KMS-11 (cell line): ENCODE data around the gene PTPN5.

Experiments used
- H2AFZ ChIP-seq: fragments of 200-600 bp; sonication (generic); 2 replicates; pipeline ENCODE4 v1.6.1; 2016; ENCODE audit warnings: antibody characterized with exemption, mixed run types, low read depth
- H3K27ac ChIP-seq: fragments of 200-600 bp; sonication (generic); 2 replicates; pipeline ENCODE4 v1.6.1; 2016; ENCODE audit warnings: mild to moderate bottlenecking, mixed run types
- H3K27me3 ChIP-seq: fragments of 200-600 bp; sonication (generic); 2 replicates; pipeline ENCODE4 v1.6.1; 2017; ENCODE audit warnings: mild to moderate bottlenecking, low read depth, mixed run types, moderate library complexity; ENCODE audit not compliant: insufficient read depth
- H3K36me3 ChIP-seq: fragments of 200-600 bp; sonication (generic); 2 replicates; pipeline ENCODE4 v1.6.1; 2017; ENCODE audit warnings: mild to moderate bottlenecking, mixed run types; ENCODE audit not compliant: insufficient read depth
- H3K4me1 ChIP-seq: fragments of 200-600 bp; sonication (generic); 2 replicates; pipeline ENCODE4 v1.6.1; 2016; ENCODE audit warnings: mild to moderate bottlenecking, low read depth, mixed run types; ENCODE audit not compliant: poor library complexity, severe bottlenecking
- H3K4me2 ChIP-seq: fragments of 200-600 bp; sonication (generic); 2 replicates; pipeline ENCODE4 v1.7.0; 2016; ENCODE audit warnings: mild to moderate bottlenecking, mixed run types
- H3K4me3 ChIP-seq: fragments of 200-600 bp; sonication (generic); IDR thresholded peaks from 2 replicates; pipeline ENCODE4 v1.6.1; 2017; ENCODE audit warnings: low read depth, low read length, mixed read lengths; ENCODE audit not compliant: insufficient read depth
- H3K79me2 ChIP-seq: fragments of 200-600 bp; sonication (generic); 2 replicates; pipeline ENCODE4 v1.6.1; 2016; ENCODE audit warnings: low read depth, mixed run types; ENCODE audit not compliant: insufficient read depth
- H3K9ac ChIP-seq: fragments of 200-600 bp; sonication (generic); 2 replicates; pipeline ENCODE4 v1.6.1; 2016; ENCODE audit warnings: mild to moderate bottlenecking, mixed run types
- H4K20me1 ChIP-seq: fragments of 200-600 bp; sonication (generic); 2 replicates; pipeline ENCODE4 v1.6.1; 2016; ENCODE audit warnings: mild to moderate bottlenecking, mixed run types; ENCODE audit not compliant: insufficient read depth
- TF ChIP-seq, protein P1 (sequence below): fragments of 200-600 bp; sonication (generic); conservative IDR thresholded peaks from 2 replicates; pipeline ENCODE4 v1.6.1; 2017; ENCODE audit warnings: low read depth, mild to moderate bottlenecking, antibody characterized with exemption, low read length, moderate library complexity, mixed read lengths

Gene PTPN5

GRCh38 chr11:18772211-18772610 lies 19.4 kb downstream of the PTPN5 start:
- H3K9ac ChIP-seq: no peak overlapping the region
- no peak overlapping the region for H3K4me2 ChIP-seq
- TF ChIP-seq, protein P1, sequence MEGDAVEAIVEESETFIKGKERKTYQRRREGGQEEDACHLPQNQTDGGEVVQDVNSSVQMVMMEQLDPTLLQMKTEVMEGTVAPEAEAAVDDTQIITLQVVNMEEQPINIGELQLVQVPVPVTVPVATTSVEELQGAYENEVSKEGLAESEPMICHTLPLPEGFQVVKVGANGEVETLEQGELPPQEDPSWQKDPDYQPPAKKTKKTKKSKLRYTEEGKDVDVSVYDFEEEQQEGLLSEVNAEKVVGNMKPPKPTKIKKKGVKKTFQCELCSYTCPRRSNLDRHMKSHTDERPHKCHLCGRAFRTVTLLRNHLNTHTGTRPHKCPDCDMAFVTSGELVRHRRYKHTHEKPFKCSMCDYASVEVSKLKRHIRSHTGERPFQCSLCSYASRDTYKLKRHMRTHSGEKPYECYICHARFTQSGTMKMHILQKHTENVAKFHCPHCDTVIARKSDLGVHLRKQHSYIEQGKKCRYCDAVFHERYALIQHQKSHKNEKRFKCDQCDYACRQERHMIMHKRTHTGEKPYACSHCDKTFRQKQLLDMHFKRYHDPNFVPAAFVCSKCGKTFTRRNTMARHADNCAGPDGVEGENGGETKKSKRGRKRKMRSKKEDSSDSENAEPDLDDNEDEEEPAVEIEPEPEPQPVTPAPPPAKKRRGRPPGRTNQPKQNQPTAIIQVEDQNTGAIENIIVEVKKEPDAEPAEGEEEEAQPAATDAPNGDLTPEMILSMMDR: no peak
- H2AFZ ChIP-seq: no peak overlapping the region
- no peaks in the 10 kb centered on the region for H3K27me3 ChIP-seq
- no peaks in the 10 kb centered on the region for H3K36me3 ChIP-seq
- peaks cover 33% of the 10 kb centered on the region for H3K4me1 ChIP-seq
- no peak overlapping the region for H3K27ac ChIP-seq
- no peaks in the 10 kb centered on the region for H4K20me1 ChIP-seq
- H3K79me2 ChIP-seq: no peaks in the 10 kb centered on the region
- no peak overlapping the region for H3K4me3 ChIP-seq

DNA sequence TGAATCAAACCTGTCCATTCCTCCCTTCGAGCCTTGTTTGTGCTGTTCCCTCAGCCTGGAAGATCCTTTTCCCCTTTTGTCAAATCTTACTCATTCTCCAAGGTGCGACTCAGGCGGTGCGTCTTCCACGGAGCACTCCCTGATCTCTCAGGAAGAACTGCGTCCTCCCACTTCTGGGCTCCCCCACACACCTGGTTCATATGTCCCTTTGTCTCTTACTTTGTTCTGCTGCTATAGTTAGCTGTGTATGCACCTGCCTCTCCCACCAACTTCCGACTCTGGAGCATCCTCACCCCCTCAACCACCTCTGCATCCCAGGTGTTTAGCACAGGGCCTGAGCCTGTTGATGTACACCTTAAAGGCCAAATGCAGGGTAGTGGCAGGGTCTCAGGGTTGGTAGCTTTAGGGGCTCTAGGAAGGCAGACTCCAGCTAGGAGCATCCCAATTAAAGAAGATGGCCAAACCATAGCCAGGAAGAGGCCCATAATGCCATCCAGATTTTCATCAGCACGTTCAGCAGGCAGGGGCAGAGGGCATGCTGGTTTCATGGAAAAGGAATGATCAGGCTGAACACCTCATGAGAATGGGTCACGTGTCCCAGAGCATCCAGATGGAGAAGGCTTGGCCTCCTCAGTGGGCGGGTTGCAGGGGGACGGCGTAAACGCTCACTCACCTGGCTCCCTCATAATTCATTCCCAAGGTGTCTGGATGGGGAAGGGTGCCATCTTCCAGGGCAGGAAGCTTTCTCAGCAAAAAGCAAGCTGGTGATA lies 20.1 kb downstream of the PTPN5 start:
- TF ChIP-seq, protein P1: no peak
- Histone ChIP-seq H3K4me3 (no peak overlapping the region), H3K27me3 (no peaks in the 10 kb centered on the region), H3K9ac (no peak overlapping the region), H4K20me1 (no peaks in the 10 kb centered on the region), H3K27ac (no peak overlapping the region), H2AFZ (no peak overlapping the region), H3K36me3 (no peaks in the 10 kb centered on the region), H3K79me2 (no peaks in the 10 kb centered on the region), H3K4me1 (peaks cover 33% of the 10 kb centered on the region), H3K4me2 (no peak overlapping the region)

DNA sequence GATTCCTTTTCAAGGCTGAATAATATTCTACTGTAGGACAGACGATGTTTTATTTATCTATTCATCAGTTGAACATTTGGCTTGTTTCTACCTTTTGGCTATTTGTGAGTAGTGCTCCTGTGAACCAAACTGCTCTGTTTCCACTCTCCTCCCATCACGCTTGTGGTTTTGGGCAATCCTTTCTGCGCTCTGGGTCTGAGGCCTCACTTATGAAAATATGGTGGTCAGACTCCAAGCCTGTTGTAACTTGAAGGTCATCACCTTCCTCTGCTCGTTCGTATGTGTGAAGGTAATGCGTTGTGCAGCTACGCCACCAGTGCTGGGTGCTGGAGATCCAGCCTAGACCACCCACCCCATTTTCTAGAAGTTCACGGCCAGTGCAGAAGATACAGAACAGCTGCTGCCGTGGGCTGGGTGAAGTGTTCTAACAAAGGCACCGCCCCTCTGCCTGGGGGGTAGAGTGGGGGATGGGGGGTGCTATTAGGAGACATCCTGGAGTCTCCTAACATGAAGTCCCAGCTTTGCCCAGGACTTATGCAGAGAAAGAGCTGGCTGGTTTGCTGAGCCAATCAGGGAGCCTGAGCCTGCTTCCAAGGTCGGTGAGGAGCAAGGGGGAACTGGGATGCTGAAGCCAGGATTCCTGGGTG lies 21.0 kb downstream of the PTPN5 start:
- Histone ChIP-seq H3K4me1 (peaks cover 33% of the 10 kb centered on the region), H3K9ac (no peak overlapping the region), H3K36me3 (no peaks in the 10 kb centered on the region), H3K79me2 (no peaks in the 10 kb centered on the region), H3K4me2 (peak overlapping the region; percentile 60), H3K27me3 (no peaks in the 10 kb centered on the region), H2AFZ (peak overlapping the region; percentile 55; the same call in 1 of the 2 replicates), H3K4me3 (no peak overlapping the region), H3K27ac (no peak overlapping the region), H4K20me1 (no peaks in the 10 kb centered on the region)
- TF ChIP-seq, protein P1: no peak

GRCh38 chr11:18769802-18770456 lies 21.7 kb downstream of the PTPN5 start:
- H3K27ac ChIP-seq: peak overlapping the region; percentile 34
- peak overlapping the region; percentile 55 for H2AFZ ChIP-seq
- H3K79me2 ChIP-seq: no peaks in the 10 kb centered on the region
- H3K27me3 ChIP-seq: no peaks in the 10 kb centered on the region
- TF ChIP-seq, protein P1: no peak
- H3K9ac ChIP-seq: 0 out of 2 replicates have a peak overlapping the region, but pooled peaks have one; percentile 11
- H3K4me2 ChIP-seq: peak overlapping the region; percentile 60
- no peaks in the 10 kb centered on the region for H3K36me3 ChIP-seq
- peaks cover 33% of the 10 kb centered on the region for H3K4me1 ChIP-seq
- H3K4me3 ChIP-seq: no peak overlapping the region
- H4K20me1 ChIP-seq: no peaks in the 10 kb centered on the region
